CD4-positive, alpha-beta T cell treated with Interleukin-15 for 1 hour (primary cell): Measurements from ENCODE around the gene VPS26B.
"Not testable (repeated sequence)": the region's sequence is repeated elsewhere in the genome, so short reads cannot be mapped to it uniquely, and the experiment has no call there.

ENCODE experiments used
- DNase-seq: peaks from one replicate; pipeline ENCODE4 v3.0.0-alpha.2; 2020

Gene VPS26B

GRCh38 chr11:134283461-134284230, 59.2 kb downstream of the VPS26B start:
- DNase-seq, result no peak

GRCh38 chr11:134284349-134284748, 59.9 kb downstream of the VPS26B start:
- not testable (repeated sequence) for DNase-seq

- DNase-seq, result no peak
These were observed 63.1 kb downstream of the VPS26B start for GRCh38 chr11:134287561-134287960.

GRCh38 chr11:134288486-134288885, 64.0 kb downstream of the VPS26B start:
- DNase-seq, result no peak

- DNase-seq, result no peak
These were observed 64.7 kb downstream of the VPS26B start for GRCh38 chr11:134289167-134289566.

- no peak for DNase-seq
These were observed 65.3 kb downstream of the VPS26B start for GRCh38 chr11:134289789-134290188.

GRCh38 chr11:134290646-134291045, 66.2 kb downstream of the VPS26B start:
- DNase-seq, result no peak

- DNase-seq, result no peak
These were observed 66.7 kb downstream of the VPS26B start for GRCh38 chr11:134291196-134291595.

GRCh38 chr11:134292661-134293060, 68.2 kb downstream of the VPS26B start:
- no peak for DNase-seq

- DNase-seq, result no peak
These were observed 68.9 kb downstream of the VPS26B start for GRCh38 chr11:134293119-134294113.

- DNase-seq, result no peak
These were observed 70.2 kb downstream of the VPS26B start for GRCh38 chr11:134294664-134295063.
